HepG2 (cell line): Measurements from ENCODE around the gene HDGF. TPM values are rescaled to one million over a fixed set of nuclear protein-coding genes. Genes with fewer than 3 reads are reported as not detected.

Source experiments
- AGO1 ChIP-seq: fragments of 200-400 bp; formaldehyde crosslinking; IDR thresholded peaks from 2 replicates; pipeline ENCODE4 v1.6.1; 2017; ENCODE audit warnings: mild to moderate bottlenecking, low read depth, low read length, moderate library complexity; ENCODE audit not compliant: poor library complexity, severe bottlenecking
- BHLHE40 ChIP-seq: IDR thresholded peaks from 2 replicates; pipeline ENCODE4 v1.6.1; 2011; ENCODE audit warnings: low read length, improper control_type of control experiment
- CC2D1A ChIP-seq: sonication (generic); formaldehyde crosslinking; IDR thresholded peaks from 2 replicates; pipeline ENCODE4 v1.8.1; 2023; ENCODE audit warnings: mild to moderate bottlenecking, missing genetic modification reagents
- ERF ChIP-seq: IDR thresholded peaks from 2 replicates; pipeline ENCODE4 v1.6.1; 2018; ENCODE audit warnings: missing biosample characterization, missing genetic modification reagents
- HNF4G ChIP-seq, 2 experiments: sonication (generic) in 1 of 2; formaldehyde crosslinking in 1 of 2; IDR thresholded peaks; 2 replicates each; pipeline versions ENCODE4 v1.4.0 to v1.6.1; 2011 to 2020; ENCODE audit warnings: borderline replicate concordance in 2 of 2, low read depth in 2 of 2, mild to moderate bottlenecking in 2 of 2, low read length in 1 of 2, missing genetic modification reagents in 1 of 2, moderate library complexity in 1 of 2
- KDM6A ChIP-seq: IDR thresholded peaks from 2 replicates; pipeline ENCODE4 v1.6.1; 2016; ENCODE audit warnings: low read depth
- NR2F6 ChIP-seq, 2 experiments: IDR thresholded peaks; 2 replicates each; pipeline ENCODE4 v1.6.1; 2016; ENCODE audit warnings: antibody characterized with exemption in 1 of 2, mild to moderate bottlenecking in 1 of 2
- RFXANK ChIP-seq: IDR thresholded peaks from 2 replicates; pipeline ENCODE4 v1.6.1; 2016
- ZFP36L2 ChIP-seq: sonication (generic); formaldehyde crosslinking; IDR thresholded peaks from 2 replicates; pipeline ENCODE4 v1.4.0; 2020; ENCODE audit warnings: missing genetic modification reagents
- ZNF747 ChIP-seq: sonication (generic); formaldehyde crosslinking; IDR thresholded peaks from 2 replicates; pipeline ENCODE4 v1.8.1; 2023; ENCODE audit warnings: missing genetic modification reagents, mild to moderate bottlenecking, borderline replicate concordance
- polyA plus RNA-seq, 8 experiments: library from polyadenylated mRNA; depleted of rRNA in 3 of 8; stranded (reverse) in 7 of 8; unstranded in 1 of 8; fragments of >200 nt; fragmentation: Illumina TruSeq in 4 of 8; extraction: Trizol in 4 of 8; gene quantifications; 2 replicates each; pipeline versions ENCODE4 v1.2.1 to v1.2.3, GENCODE V29; 2011 to 2016; ENCODE audit warnings: low read depth in 4 of 8, missing spikeins in 1 of 8, mixed read lengths in 1 of 8; ENCODE audit not compliant: insufficient read depth in 1 of 8
- total RNA-seq, 5 experiments: library from RNA; depleted of rRNA; stranded (reverse); fragments of >200 nt; fragmentation: Illumina TruSeq; extraction: Trizol; gene quantifications; 2 replicates each; pipeline ENCODE4 v1.2.3, GENCODE V29; 2016; ENCODE audit warnings: low read depth in 1 of 5
- TF ChIP-seq, protein P1 (sequence below): sonication (generic); formaldehyde crosslinking; IDR thresholded peaks from 2 replicates; pipeline ENCODE4; 2020; ENCODE audit warnings: missing genetic modification reagents, mild to moderate bottlenecking, borderline replicate concordance
- TF ChIP-seq, protein P2 (sequence below): sonication (generic); formaldehyde crosslinking; IDR thresholded peaks from 2 replicates; pipeline ENCODE4 v1.5.1; 2020; ENCODE audit warnings: missing genetic modification reagents, mild to moderate bottlenecking, borderline replicate concordance
- TF ChIP-seq, protein P3 (sequence below): sonication (generic); formaldehyde crosslinking; IDR thresholded peaks from 2 replicates; pipeline ENCODE4 v1.4.0; 2020; ENCODE audit warnings: low read depth, mild to moderate bottlenecking, missing genetic modification reagents
- TF ChIP-seq, protein P4 (sequence below): IDR thresholded peaks from 2 replicates; pipeline ENCODE4 v1.6.1; 2016
- TF ChIP-seq, protein P5 (sequence below): sonication (generic); formaldehyde crosslinking; conservative IDR thresholded peaks from 2 replicates; pipeline ENCODE4 v1.4.0; 2020; ENCODE audit warnings: missing genetic modification reagents
- TF ChIP-seq, protein P6 (sequence below): sonication (generic); formaldehyde crosslinking; IDR thresholded peaks from 2 replicates; pipeline ENCODE4 v1.8.1; 2023; ENCODE audit warnings: mild to moderate bottlenecking, inconsistent platforms, moderate library complexity, missing genetic modification reagents, borderline replicate concordance

The HDGF gene
- total and polyA plus RNA-seq, 2 of the 13 experiments (the other 11 are each of a cell fraction or from before 2014, with no cell fraction given): 156 to 196 TPM

DNA sequence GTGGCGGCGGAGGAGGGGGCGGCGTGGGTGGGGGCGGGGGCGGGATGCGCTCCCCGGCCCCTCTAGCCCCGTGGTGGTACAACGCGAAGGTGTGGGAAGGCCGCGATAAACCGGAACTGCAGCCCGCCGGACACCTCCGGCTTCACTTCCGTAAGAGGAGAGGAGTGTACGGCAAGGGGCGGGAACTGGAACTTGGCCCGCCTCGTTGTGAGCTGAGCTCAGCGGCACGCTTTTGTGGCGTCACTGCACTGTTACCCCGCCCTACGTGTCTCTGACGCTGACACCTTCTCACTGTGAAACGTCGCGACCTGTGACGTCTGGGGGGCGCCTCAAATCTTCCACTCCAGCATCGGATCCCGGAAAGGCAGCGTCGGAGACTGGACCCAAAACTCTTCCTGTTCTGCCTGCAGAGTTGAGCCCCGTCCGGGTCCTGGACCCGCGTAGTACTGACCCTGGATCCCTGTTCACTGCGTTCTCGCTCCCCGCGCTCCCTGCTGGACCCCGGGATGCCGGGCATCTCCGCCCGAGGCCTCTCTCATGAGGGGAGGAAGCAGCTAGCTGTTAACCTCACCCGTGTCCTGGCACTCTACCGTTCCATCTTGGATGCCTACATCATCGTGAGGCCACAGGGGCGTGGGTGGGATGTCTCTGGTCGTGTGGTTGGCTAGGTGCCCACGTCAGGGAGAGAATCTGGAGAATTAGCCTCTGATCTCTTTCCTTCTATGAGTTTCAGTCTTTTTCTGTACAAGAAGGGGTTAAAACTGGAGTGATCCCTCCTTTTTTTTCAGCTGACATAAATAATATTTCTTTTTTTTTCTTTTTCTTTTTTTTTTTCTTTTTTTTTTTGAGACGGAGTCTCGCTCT is 22.6 kb downstream of the HDGF start, which contains the start of gene ISG20L2 (continued):
- TF ChIP-seq, protein P1, sequence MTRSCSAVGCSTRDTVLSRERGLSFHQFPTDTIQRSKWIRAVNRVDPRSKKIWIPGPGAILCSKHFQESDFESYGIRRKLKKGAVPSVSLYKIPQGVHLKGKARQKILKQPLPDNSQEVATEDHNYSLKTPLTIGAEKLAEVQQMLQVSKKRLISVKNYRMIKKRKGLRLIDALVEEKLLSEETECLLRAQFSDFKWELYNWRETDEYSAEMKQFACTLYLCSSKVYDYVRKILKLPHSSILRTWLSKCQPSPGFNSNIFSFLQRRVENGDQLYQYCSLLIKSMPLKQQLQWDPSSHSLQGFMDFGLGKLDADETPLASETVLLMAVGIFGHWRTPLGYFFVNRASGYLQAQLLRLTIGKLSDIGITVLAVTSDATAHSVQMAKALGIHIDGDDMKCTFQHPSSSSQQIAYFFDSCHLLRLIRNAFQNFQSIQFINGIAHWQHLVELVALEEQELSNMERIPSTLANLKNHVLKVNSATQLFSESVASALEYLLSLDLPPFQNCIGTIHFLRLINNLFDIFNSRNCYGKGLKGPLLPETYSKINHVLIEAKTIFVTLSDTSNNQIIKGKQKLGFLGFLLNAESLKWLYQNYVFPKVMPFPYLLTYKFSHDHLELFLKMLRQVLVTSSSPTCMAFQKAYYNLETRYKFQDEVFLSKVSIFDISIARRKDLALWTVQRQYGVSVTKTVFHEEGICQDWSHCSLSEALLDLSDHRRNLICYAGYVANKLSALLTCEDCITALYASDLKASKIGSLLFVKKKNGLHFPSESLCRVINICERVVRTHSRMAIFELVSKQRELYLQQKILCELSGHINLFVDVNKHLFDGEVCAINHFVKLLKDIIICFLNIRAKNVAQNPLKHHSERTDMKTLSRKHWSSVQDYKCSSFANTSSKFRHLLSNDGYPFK (CRISPR knock-in tag): no peak; the same call in 1 of the 2 replicates
- TF ChIP-seq HNF4G (IDR thresholded peaks at IDR 0.05; ENCODE audit: borderline replicate concordance, low read depth, low read length) (peak; percentile 30; the same call in 1 of the 2 replicates), HNF4G (CRISPR knock-in tag; IDR thresholded peaks at IDR 0.05; ENCODE audit: borderline replicate concordance, low read depth) (no peak), KDM6A (CRISPR knock-in tag) (no peak), AGO1 (no peak), RFXANK (no peak), CC2D1A (no peak), BHLHE40 (peak; percentile 82), ZFP36L2 (no peak), NR2F6 (IDR thresholded peaks at IDR 0.05) (peak; percentile 25; the same call in 1 of the 2 replicates), NR2F6 (CRISPR knock-in tag; IDR thresholded peaks at IDR 0.05) (0 out of 2 replicates have a peak, but pooled peaks have one; percentile 36), ZNF747 (CRISPR knock-in tag) (no peak; the same call in 1 of the 2 replicates), ERF (CRISPR knock-in tag) (no peak)
- TF ChIP-seq, protein P2, sequence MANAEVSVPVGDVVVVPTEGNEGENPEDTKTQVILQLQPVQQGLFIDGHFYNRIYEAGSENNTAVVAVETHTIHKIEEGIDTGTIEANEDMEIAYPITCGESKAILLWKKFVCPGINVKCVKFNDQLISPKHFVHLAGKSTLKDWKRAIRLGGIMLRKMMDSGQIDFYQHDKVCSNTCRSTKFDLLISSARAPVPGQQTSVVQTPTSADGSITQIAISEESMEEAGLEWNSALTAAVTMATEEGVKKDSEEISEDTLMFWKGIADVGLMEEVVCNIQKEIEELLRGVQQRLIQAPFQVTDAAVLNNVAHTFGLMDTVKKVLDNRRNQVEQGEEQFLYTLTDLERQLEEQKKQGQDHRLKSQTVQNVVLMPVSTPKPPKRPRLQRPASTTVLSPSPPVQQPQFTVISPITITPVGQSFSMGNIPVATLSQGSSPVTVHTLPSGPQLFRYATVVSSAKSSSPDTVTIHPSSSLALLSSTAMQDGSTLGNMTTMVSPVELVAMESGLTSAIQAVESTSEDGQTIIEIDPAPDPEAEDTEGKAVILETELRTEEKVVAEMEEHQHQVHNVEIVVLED (CRISPR knock-in tag): peak; percentile 96
- TF ChIP-seq, protein P3, sequence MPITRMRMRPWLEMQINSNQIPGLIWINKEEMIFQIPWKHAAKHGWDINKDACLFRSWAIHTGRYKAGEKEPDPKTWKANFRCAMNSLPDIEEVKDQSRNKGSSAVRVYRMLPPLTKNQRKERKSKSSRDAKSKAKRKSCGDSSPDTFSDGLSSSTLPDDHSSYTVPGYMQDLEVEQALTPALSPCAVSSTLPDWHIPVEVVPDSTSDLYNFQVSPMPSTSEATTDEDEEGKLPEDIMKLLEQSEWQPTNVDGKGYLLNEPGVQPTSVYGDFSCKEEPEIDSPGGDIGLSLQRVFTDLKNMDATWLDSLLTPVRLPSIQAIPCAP (CRISPR knock-in tag): no peak
- TF ChIP-seq, protein P4, sequence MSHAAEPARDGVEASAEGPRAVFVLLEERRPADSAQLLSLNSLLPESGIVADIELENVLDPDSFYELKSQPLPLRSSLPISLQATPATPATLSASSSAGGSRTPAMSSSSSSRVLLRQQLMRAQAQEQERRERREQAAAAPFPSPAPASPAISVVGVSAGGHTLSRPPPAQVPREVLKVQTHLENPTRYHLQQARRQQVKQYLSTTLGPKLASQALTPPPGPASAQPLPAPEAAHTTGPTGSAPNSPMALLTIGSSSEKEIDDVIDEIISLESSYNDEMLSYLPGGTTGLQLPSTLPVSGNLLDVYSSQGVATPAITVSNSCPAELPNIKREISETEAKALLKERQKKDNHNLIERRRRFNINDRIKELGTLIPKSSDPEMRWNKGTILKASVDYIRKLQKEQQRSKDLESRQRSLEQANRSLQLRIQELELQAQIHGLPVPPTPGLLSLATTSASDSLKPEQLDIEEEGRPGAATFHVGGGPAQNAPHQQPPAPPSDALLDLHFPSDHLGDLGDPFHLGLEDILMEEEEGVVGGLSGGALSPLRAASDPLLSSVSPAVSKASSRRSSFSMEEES (CRISPR knock-in tag): no peak
- TF ChIP-seq, protein P5, sequence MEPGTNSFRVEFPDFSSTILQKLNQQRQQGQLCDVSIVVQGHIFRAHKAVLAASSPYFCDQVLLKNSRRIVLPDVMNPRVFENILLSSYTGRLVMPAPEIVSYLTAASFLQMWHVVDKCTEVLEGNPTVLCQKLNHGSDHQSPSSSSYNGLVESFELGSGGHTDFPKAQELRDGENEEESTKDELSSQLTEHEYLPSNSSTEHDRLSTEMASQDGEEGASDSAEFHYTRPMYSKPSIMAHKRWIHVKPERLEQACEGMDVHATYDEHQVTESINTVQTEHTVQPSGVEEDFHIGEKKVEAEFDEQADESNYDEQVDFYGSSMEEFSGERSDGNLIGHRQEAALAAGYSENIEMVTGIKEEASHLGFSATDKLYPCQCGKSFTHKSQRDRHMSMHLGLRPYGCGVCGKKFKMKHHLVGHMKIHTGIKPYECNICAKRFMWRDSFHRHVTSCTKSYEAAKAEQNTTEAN (CRISPR knock-in tag): no peak
- TF ChIP-seq, protein P6, sequence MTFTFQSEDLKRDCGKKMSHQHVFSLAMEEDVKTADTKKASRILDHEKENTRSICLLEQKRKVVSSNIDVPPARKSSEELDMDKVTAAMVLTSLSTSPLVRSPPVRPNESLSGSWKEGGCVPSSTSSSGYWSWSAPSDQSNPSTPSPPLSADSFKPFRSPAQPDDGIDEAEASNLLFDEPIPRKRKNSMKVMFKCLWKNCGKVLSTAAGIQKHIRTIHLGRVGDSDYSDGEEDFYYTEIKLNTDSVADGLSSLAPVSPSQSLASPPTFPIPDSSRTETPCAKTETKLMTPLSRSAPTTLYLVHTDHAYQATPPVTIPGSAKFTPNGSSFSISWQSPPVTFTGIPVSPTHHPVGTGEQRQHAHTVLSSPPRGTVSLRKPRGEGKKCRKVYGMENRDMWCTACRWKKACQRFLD (CRISPR knock-in tag): no peak
